Fibroblast of upper back skin (primary cell): ENCODE data around the gene ECE2.

ENCODE experiments used
- DNase-seq: peaks from one replicate; pipeline ENCODE4 v3.0.0-alpha.2; 2013

ECE2 gene

DNA sequence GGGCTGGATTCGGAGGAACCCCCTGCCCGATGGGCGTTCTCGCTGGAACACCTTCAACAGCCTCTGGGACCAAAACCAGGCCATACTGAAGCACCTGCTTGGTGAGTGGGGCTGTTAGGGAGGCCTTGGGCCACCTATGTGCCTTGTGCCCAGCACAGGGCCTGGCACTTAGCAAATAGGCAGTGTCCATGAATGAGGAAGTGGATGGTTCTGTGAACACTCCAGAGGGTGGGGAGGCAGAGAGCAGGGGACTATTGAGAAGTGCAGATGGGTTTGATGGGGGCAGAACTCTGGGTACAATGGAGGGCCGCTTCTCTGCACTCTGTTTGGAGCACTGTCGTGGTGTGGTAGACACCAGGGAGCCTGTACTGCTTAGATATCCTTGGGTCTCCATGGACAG is 1.5 kb downstream of the ECE2 start:
- DNase-seq: no peak

DNA sequence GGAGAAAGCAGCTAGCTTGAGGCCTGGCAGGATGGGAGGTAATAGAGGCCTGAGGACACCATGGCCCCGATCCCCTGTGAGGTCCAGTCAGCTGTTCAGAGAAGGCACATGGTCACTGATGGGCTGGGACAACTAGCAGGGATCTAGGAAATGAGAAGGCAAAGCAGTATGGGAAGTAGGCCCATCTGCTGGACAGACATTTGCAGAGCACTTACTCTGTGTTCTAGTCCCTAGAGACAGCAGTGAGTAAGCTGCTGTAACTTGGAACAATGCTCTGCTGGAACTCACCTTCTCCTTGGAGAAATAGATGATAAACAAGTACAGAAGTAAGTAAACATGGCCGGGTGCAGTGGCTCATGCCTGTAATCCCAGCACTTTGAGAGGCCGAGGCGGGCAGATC is 7.1 kb downstream of the ECE2 start:
- DNase-seq: no peak

DNA sequence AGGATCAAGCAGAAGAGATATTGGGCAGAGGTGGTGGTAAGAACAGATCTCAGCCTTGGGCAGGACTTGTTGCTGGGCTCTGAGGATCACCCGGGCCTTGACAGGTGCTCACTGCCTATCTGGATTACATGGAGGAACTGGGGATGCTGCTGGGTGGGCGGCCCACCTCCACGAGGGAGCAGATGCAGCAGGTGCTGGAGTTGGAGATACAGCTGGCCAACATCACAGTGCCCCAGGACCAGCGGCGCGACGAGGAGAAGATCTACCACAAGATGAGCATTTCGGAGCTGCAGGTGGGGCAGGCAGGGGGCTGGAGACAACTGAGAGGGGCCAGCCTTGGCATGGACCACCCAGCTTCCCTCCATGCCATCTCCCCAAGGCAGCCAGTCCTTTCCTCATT is 7.9 kb downstream of the ECE2 start:
- DNase-seq: no peak

DNA sequence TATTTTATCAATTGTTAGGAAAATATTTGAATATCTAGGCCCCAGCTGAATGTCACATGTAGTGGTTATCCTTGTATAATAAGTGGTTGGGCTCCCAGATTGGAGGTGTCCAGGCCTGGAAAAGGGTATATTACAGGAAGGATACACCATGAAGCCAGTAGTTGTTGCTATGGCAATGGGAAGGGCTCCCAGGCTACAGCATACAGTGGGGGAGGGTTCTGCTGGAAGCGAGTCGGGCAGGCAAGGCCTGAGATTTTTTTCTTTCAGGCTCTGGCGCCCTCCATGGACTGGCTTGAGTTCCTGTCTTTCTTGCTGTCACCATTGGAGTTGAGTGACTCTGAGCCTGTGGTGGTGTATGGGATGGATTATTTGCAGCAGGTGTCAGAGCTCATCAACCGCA is 8.9 kb downstream of the ECE2 start:
- DNase-seq: peak; percentile 79

DNA sequence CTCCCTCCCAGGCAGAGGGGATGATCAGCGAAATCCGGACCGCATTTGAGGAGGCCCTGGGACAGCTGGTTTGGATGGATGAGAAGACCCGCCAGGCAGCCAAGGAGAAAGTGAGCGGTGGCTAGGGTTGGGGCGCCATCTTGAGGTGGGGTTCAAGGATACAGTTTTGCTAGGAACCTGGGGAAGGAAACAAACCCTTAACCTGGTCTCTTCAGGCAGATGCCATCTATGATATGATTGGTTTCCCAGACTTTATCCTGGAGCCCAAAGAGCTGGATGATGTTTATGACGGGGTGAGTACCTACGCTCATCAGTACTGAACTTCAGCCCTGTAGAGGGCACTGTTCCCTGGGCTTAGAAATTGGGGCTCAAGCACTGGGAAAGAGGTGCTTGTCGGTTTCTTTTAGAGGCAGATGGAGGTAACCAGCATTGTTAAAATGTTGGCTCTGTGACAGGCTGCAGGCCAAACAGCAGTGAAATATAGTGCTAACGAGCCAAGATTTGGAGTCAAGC is 13.7 kb downstream of the ECE2 start:
- DNase-seq: peak; percentile 49

DNA sequence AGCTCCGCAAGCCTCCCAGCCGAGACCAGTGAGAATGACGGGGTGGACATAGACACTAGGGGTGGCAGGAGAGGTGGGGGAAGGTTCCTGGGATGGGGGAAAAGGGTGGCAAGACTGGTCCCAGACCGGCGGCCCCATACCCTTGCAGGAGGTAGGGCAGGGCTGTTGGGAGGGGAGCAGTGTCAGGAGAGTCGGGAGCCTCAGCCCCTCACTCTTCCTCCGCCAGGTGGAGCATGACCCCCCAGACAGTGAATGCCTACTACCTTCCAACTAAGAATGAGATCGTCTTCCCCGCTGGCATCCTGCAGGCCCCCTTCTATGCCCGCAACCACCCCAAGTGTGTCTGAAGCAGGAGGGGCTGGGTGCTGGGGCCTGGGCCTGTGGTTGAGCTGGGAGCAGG is 14.5 kb downstream of the ECE2 start:
- no peak for DNase-seq

DNA sequence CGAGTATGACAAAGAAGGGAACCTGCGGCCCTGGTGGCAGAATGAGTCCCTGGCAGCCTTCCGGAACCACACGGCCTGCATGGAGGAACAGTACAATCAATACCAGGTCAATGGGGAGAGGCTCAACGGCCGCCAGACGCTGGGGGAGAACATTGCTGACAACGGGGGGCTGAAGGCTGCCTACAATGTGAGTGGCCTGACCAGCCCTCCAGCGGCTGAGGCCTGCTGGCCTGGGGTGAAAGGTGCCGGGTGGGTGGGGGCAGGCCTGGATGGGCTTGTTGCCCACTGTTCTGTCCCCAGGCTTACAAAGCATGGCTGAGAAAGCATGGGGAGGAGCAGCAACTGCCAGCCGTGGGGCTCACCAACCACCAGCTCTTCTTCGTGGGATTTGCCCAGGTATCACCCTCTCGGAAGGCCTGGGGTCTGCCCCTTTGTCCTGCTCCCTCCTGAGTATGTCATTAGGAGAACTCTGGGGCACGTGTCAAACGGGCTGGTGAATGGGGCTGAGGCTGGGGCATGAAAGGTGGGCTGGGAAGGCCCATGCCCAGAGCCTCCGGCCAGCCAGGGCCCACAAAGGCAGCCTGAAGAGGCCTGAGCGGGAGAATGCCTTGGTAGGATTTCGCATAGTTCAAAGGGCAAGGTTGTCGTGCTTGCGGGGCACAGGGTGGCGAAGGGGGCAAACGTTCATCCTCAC is 15.4 kb downstream of the ECE2 start:
- DNase-seq: no peak

DNA sequence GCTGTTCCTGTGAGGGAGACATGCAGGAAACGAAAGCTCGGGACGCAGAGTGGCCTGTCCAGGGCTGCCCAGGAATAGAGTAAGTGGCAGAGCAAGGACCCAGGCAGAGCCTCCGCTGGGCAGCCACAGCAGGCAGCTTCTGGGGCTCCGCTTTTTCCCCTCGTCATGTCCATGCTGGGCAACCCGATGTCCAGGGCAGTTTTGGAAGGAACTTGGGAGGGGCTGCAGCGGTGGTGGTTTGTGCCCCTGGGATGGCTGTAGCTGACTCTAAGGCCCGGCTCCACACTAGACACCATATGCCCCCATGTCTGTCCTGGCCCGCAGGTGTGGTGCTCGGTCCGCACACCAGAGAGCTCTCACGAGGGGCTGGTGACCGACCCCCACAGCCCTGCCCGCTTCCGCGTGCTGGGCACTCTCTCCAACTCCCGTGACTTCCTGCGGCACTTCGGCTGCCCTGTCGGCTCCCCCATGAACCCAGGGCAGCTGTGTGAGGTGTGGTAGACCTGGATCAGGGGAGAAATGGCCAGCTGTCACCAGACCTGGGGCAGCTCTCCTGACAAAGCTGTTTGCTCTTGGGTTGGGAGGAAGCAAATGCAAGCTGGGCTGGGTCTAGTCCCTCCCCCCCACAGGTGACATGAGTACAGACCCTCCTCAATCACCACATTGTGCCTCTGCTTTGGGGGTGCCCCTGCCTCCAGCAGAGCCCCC is 16.1 kb downstream of the ECE2 start:
- DNase-seq: no peak

DNA sequence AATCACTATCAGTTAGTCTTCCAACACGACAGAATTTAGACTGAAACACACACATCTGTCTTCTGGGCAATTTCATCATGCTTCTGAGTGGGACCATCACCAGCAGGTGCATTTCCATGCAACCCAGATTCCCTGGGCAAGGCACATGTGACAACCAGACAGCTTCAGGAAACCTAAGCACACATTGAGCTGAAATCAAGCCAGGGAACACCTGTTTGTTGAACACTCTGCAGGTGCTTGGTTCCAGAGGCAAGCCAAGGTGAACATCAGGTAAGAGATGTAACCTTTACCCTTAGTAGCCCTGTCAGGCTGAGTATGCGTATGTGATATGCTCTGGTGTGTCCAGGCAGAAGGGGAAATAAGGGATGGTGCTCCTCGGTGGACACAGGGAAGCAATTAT is 19.9 kb downstream of the ECE2 start:
- DNase-seq: no peak

DNA sequence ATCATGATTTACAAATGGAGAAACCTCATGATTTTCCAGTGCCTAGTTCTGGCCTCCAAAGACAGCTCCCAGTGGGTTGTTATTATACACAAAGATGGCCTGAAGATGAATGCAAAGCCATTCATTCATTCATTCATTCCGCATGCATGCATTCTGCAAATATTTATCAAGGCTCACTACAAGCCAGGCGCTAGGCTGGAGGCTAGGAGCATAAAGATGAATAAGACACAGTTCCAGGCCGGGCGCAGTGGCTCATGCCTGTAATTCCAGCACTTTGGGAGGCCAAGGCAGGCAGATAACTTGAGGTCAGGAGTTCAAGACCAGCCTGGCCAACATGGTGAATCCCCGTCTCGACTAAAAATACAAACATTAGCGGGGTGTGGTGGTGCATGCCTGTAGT is 20.8 kb downstream of the ECE2 start:
- DNase-seq: no peak

DNA sequence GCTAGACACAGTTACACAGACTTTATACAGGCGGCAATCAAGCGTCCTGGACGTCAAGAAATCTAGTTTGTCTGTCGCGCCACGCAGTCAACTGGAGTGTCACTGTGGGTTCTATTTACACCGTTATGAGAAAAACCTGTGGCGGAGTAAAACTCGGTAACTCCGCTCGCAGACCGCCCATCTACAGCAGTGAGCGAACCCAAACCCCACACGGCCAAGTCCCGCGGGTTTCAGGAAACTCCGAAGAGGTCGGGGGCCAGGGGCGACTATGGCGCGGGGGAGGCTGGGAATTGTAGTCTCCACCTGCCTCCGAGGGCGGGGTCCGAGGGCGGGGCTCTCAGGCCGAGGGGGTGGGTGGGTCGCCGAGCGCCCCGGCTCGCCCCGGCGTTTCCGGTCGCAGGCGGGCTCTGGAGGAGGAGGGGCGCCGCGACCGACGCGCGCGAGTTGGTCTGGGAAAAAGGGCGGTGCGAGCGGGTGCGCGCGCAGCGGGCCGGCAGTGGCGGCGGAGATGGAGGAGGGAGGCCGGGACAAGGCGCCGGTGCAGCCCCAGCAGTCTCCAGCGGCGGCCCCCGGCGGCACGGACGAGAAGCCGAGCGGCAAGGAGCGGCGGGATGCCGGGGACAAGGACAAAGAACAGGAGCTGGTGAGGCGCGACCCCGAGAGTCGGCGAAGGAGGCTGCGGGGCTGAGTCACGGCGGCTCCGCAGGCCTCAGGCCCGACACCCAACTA is 23.1 kb downstream of the ECE2 start, which contains the start of gene PSMD2:
Gene PSMD2 (plus strand): TSS at position 483 of the 729 bp plus-strand sequence. CDS start 26 bp downstream, at position 509.
- DNase-seq: peak; percentile 97

DNA sequence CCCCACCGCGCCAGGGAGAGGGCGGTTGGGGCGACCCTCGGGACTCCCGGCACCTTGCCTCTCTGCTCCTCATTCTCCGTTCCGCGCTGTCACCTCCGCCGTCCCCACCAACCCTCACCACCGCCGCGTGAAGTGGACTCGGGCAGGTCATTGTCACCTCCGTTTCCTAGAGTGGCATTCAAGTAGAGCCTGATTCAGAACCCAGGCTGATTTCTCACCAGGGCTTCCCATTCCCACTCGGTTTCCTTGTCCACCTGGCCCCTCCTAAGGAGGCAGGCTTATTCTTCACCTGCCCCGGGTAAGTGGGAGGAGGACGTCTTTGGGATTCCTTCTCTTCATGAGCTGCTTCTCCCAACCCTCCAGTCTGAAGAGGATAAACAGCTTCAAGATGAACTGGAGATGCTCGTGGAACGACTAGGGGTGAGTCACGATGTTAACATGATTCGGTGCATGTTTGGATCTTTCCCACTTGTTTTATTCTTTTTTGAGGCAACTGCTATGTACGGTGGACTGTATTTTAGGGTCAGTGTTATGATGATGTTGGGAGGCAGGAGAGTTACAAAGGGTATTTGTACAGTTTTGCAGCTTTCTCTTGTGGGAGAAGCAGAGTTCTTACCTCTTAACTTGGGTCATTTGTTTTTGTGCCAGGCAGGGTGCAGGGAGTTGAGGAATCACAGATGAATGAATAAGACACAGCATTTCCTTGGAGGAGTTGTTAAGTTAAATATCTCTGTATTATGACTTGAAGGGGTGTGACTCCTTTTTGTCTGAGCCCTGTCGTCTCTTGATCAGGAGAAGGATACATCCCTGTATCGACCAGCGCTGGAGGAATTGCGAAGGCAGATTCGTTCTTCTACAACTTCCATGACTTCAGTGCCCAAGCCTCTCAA is 23.9 kb downstream of the ECE2 start:
- DNase-seq: peak; percentile 20

DNA sequence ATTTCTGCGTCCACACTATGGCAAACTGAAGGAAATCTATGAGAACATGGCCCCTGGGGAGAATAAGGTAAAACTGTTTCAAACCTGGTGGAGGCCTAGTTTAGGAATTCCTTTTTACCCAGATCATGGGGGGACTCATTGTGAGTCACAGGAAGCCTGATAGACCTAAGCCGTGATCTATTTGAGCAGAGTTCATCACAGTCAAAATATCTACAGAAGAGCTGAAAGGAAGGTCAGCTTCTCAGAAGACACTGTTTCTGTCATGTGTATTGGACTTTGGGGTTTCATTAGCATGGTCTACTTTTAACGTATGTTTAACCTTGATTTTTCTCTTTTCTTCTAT is 24.5 kb downstream of the ECE2 start:
- peak; percentile 63 for DNase-seq

DNA sequence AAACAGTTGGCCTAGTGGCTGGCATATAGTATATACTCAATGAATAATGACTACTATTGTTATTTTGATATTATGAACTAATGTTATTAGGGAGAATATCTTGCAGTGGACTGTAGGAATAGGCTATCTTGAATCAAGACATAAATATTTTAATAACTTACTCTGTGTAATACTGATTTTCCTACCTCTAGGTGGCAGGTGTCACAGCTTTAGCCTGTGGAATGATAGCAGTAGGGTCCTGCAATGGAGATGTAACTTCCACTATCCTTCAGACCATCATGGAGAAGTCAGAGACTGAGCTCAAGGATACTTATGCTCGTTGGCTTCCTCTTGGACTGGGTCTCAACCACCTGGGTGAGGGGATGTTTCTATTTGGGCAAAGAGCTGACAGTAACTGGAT is 29.8 kb downstream of the ECE2 start:
- DNase-seq: peak; percentile 12

DNA sequence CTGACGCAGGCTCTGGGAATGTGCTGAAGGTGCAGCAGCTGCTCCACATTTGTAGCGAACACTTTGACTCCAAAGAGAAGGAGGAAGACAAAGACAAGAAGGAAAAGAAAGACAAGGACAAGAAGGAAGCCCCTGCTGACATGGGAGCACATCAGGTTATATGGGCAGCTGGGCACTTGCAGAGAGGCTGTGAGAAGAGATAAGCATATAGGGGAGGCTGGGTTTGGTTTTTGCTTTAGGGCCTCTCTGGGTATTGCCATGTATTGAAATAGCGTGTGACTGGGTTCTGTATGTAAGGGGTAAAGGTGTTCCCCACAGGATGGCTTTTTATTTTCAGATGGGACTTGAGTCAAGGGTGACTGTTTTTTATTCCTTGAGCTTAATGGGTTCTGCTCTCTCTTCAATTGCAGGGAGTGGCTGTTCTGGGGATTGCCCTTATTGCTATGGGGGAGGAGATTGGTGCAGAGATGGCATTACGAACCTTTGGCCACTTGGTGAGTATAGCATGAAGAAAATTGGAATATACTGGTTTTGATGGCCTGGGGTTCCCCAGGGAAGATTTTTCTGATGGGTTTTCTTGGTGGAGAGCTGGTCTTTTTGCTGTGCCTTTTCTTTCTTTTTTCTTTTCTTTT is 30.6 kb downstream of the ECE2 start:
- DNase-seq: no peak

DNA sequence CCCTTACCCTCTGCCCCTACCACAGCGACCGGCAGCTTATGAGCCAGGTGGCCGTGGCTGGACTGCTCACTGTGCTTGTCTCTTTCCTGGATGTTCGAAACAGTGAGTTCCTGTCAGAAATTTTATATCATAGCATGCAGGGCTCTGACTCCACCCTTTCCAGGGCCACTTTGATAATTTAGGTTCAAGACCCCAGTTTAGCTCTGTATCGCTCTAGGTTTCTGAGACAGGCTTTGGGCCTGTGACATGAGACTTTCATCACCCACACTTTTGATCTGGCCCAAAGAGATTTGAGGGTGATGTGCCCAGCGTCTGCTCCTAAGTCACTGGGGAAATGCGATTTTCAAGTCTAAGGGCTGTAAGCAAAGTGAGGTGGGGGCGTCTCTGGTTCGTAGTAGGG is 32.1 kb downstream of the ECE2 start:
- no peak for DNase-seq

DNA sequence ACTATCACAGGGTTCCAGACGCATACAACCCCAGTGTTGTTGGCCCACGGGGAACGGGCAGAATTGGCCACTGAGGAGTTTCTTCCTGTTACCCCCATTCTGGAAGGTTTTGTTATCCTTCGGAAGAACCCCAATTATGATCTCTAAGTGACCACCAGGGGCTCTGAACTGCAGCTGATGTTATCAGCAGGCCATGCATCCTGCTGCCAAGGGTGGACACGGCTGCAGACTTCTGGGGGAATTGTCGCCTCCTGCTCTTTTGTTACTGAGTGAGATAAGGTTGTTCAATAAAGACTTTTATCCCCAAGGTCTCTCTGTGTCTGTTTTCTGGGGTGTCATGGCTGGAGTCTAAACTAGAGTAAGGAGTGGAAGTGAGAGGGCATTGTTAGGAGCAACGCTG is 32.9 kb downstream of the ECE2 start:
- DNase-seq: no peak

DNA sequence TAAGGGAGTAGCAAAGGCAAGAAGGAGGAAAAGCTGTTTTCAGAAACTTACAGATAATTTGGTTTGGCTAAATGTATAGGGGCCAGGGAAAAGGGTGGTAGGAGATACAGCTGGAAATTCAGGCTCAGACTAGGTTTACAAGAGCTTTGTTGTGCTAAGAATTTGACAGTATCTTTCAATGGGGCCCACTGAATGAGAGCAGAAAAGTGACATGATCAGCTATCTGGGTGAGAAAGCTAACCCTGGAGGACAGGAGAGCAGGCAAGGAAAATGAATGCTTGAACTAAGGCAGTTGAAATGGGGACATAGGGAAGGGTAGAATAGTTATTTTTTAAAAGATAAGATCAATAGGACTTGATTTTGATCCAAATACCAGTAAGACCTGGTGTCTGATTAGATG is 35.8 kb downstream of the ECE2 start:
- DNase-seq: no peak

DNA sequence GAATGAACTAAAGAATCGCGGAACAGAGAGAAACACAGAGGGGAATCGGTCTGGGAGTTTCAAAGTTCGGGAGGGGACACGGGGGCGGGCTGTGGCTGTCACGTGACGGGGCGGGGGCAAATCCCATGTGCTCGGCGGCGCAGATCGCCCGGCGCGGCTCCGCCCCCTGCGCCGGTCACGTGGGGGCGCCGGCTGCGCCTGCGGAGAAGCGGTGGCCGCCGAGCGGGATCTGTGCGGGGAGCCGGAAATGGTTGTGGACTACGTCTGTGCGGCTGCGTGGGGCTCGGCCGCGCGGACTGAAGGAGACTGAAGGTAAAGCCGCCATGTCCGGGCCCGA is 38.5 kb downstream of the ECE2 start, which contains the start of gene EIF4G1:
Gene EIF4G1 (plus strand): TSS at position 244 of the 337 bp plus-strand sequence. CDS start 1,191 bp downstream, outside the sequence.
- peak; percentile 93 for DNase-seq

DNA sequence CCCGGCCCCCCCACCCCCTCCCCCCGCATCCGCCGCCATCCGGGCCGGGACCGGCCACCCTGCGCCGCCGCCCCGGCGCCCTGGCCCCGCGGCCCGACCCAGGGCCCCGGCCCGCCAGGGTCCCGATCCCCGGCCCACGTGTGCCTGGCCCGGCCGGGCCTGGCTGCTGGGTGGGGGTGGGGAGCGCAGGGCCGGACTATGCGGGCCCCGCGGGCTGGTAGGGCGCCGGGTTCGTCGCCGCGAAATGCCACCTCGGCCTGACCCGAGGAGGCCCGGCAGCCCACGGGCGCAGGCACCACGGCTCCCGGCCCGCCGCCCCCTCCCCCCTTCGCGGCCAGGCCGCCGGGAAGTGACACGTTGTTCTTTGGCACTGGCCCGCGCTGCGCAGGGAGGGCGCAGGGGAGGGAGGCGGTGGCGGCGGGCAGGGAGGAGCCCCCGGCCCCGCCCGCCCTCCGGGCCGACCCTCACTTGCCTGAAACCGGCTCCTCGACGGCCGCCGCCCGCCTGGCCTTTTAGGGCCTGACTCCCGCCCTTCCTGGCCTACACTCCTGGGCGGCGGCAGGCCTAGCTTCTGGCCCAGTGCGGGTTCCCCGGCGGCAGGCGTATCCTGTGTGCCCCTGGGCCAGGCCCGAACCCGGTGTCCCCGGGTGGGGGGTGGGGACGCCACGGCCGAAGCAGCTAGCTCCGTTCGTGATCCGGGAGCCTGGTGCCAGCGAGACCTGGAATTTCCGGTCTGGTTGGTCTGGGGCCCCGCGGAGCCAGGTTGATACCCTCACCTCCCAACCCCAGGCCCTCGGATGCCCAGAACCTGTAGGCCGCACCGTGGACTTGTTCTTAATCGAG is 39.1 kb downstream of the ECE2 start:
- peak; percentile 78 for DNase-seq

DNA sequence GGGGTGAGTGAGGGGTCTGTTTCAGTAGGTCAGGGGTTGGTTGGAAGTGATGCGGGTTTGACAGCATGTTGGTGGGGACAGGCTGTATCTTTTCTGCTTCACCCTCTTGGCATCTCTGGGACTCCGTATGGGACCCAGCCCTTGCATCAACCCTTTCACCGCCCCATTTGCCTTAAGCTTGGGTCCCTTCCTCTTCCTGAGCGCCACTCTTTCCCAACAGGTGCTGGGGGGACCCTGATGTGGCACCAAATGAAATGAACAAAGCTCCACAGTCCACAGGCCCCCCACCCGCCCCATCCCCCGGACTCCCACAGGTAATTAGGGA is 39.7 kb downstream of the ECE2 start:
- DNase-seq: no peak
